Right cardiac atrium (tissue), 5 donors: ENCODE measurements around the gene KPNA4. TPM values are rescaled to one million over a fixed set of nuclear protein-coding genes. Genes with fewer than 3 reads are reported as not detected.

Experiments
- ATAC-seq, 2 donors: fragments of 200-7000 bp; cut with Tn5 transposase; one replicate each; pipeline versions ENCODE4 v1.8.0 to v1.9.1; 2020; ENCODE audit warnings: moderate library complexity in 2 of 2, mild to moderate bottlenecking in 1 of 2
- DNase-seq, 3 donors: peaks; one replicate each; pipeline ENCODE4 v3.0.0-alpha.2; 2020
- H3K27ac ChIP-seq: one replicate; pipeline ENCODE4 v1.5.1; 2013; ENCODE audit warnings: mild to moderate bottlenecking, low read length, control low read depth, moderate library complexity
- H3K27me3 ChIP-seq: one replicate; pipeline ENCODE4 v1.6.1; 2013; ENCODE audit not compliant: control insufficient read depth, insufficient read depth
- H3K4me1 ChIP-seq: one replicate; pipeline ENCODE4 v1.6.1; 2013; ENCODE audit warnings: low read length; ENCODE audit not compliant: control insufficient read depth, insufficient read depth
- H3K4me3 ChIP-seq: one replicate; pipeline ENCODE4 v1.5.1; 2013; ENCODE audit warnings: low read length, control low read depth
- H3K9me3 ChIP-seq: one replicate; pipeline ENCODE4 v1.6.1; 2013; ENCODE audit warnings: low read length; ENCODE audit not compliant: control insufficient read depth
- WGBS: extraction: QIAGEN DNeasy Blood & Tissue Kit; methylation state at CpG from one replicate; pipeline ENCODE4 v1.1.7; 2013; 5-methylcytosine and 5-hydroxymethylcytosine counted together
- intact Hi-C, 4 donors: fragments of 100-400 bp; cut with DNase I; formaldehyde crosslinking; loops; one replicate each; pipeline versions ENCODE4 v1.11.0 to v1.14.0; 2022 to 2023
- polyA plus RNA-seq: library from polyadenylated mRNA; stranded (reverse); fragments of 200-250 nt; gene quantifications from one replicate; pipeline ENCODE4 v1.2.3, GENCODE V29; 2013
- total RNA-seq, 4 donors: library from RNA; stranded (reverse); fragmentation: NEBNext Ultra II Directional; extraction: Animal tissue kit (Norgen Biotek cat#: 25700); gene quantifications; one replicate each; pipeline ENCODE4 v1.2.1, GENCODE V29; 2021
- donor health status: healthy with polysubstance abuse.
- donor health status: DM: no; HTN: yes; CAD: no.
- donor health status: DM: no; HTN: no; CAD: no.
- donor health status: DM: no; HTN: yes; CAD: no; lungs with severe emphysema.
- donor health status: DM: yes; HTN: yes; CAD: no.

Gene KPNA4
- total and polyA plus RNA-seq, 5 donors: 27.9 to 132 (median 101) TPM

DNA sequence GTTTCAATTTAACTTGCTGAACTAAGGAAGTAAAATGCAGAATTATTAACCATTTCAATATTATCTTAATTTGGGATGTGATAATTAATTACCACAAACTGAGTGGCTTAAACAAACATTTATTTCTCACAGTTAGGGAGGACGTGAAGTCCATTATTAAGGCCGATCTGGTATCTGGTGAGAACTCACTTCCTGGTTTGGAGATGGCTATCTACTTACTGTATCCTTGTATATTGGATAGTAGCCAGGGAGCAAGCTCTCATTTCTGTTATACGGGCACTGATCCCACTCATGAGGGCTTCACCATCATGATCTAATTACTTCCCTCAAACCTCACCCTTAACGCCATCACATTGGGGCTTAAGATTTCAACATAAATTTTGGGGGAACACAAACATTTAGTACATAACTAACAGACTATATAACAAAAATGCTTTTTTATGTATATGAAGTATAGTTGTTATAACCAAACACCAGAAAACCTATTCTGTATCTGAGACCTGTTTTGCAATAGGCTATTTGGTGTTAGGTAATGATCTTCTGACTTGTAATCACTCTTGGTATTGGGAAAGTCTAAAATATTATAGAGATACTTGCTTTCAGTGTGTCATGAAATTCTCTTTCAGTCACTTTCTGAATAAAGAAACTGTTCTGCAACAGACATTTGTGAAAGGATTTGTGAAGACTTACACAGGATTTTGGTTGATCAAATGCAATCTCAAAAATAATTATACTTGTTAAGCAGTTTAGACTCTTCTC lies 4.7 kb upstream of the KPNA4 start:
- H3K4me3 ChIP-seq: no peak overlapping the region
- H3K4me1 ChIP-seq: no peaks in the 10 kb centered on the region
- H3K27me3 ChIP-seq: no peaks in the 10 kb centered on the region
- 64% methylated on average over 4 of the region's 4 CpGs for WGBS
- no peaks in the 10 kb centered on the region for H3K9me3 ChIP-seq
- no peak for ATAC-seq
- DNase-seq: no peak
- H3K27ac ChIP-seq: no peak overlapping the region
- intact Hi-C loops: no loop called here

DNA sequence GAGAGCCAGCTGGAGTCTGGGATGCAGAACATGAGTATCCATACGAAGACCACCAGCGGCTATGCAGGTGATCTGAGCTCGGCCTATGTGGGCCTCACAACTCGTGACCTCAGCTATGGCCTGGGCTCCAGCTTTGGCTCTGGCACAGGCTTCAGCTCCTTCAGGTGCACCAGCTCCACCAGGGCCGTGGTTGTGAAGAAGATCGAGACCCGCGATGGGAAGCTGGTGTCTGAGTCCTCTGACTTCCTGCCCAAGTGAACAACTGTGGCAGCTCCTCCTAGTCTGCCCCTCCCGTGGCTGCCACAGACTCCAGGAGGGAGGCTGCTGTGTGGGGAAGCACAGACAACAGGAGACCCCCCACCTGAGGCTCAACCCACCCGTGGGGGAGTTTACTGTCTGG lies 3.6 kb upstream of the KPNA4 start:
- intact Hi-C loops: no loop called here
- 94% methylated on average over 10 of the region's 10 CpGs for WGBS

DNA sequence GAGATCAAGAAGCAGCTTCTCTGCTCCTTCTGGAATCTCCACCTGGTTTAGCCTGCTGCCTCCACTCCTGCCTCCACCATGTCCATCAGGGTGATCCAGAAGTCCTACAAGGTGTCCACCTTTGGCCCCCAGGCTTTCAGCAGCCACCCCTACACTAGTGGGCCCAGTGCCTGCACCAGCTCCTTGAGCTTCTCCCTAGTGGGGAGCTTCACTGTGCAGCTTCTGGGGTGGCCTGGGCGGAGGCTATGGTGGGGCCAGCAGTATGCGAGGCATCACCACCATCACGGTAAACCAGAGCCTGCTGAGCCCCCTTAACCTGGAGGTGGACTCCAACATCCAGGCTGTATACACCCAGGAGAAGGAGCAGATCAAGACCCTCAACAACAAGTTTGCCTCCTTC lies 2.4 kb upstream of the KPNA4 start:
- Histone ChIP-seq H3K4me3 (no peak overlapping the region), H3K9me3 (no peaks in the 10 kb centered on the region), H3K4me1 (no peaks in the 10 kb centered on the region), H3K27ac (no peak overlapping the region), H3K27me3 (no peaks in the 10 kb centered on the region)
- intact Hi-C loops: no loop called here
- DNase-seq: peak in 1 of 3 donors; percentile 24
- ATAC-seq: no peak
- WGBS: 98% methylated on average over 3 of the region's 3 CpGs

More for the DNA sequence above, 3.6 kb upstream of the KPNA4 start:
- Histone ChIP-seq H3K4me3 (no peak overlapping the region), H3K27me3 (no peaks in the 10 kb centered on the region), H3K4me1 (no peaks in the 10 kb centered on the region), H3K27ac (no peak overlapping the region), H3K9me3 (no peaks in the 10 kb centered on the region)
- DNase-seq (no peak), ATAC-seq (no peak)

DNA sequence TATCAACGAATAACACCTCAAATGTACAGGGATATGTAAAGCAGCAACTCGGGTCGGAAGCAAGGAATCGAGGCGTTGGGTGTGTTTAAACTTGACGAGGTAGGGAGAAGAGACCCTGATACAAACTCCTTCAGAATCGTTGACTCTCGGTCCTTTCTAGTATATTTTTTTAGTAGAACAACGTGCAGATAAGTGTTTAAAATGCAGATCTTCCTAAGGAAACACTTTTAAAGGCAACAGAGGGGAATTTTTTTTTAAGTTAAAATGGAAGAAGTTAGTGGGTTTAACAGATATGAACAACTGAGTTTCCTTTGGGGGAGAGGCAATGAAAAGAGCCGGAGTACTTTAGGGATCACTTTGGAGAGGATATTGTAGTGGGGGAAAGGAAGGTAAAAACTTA lies 1.1 kb upstream of the KPNA4 start:
- intact Hi-C loops: no loop called here
- DNase-seq (no peak), ATAC-seq (no peak)
- no peaks in the 10 kb centered on the region for H3K4me1 ChIP-seq
- no peaks in the 10 kb centered on the region for H3K9me3 ChIP-seq
- H3K27me3 ChIP-seq: no peaks in the 10 kb centered on the region
- H3K4me3 ChIP-seq: peak overlapping the region; percentile 51
- WGBS: 7% methylated on average over 10 of the region's 10 CpGs
- H3K27ac ChIP-seq: peak overlapping the region; percentile 42

DNA sequence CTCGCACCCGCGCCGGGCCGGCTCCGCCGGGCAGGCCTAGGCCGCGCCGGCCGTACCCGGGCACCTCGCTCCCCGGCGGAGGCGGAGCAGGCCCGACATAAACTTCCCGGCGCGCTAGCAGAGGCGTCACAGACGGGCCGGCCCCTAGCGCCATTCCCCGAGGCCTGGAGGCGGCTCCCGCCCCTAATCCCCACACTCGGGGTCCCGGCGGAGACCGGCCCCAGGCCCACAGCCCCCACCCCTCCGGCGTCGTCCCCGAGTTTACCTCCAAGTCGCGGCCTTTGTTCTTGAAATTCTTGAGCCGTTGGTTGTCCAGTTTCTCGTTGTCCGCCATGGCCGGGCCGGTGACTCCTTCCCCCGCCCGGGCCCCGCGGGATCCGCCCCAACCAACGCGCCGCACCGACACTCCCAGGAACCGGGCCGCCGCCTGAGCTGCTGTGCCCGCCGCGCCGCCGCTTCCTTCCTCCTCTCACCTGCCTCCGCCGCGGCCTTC lies 376 bp downstream of the KPNA4 start:
- H3K9me3 ChIP-seq: no peaks in the 10 kb centered on the region
- H3K27ac ChIP-seq: peak overlapping the region; percentile 93
- peak overlapping the region; percentile 51 for H3K4me3 ChIP-seq
- no peaks in the 10 kb centered on the region for H3K27me3 ChIP-seq
- peak; percentile 81 to 82 for ATAC-seq
- under 1% methylated on average over 62 of the region's 62 CpGs for WGBS
- DNase-seq: peak; percentile 78 to 90 (median 90)
- no peaks in the 10 kb centered on the region for H3K4me1 ChIP-seq
- intact Hi-C loops: no loop called here

DNA sequence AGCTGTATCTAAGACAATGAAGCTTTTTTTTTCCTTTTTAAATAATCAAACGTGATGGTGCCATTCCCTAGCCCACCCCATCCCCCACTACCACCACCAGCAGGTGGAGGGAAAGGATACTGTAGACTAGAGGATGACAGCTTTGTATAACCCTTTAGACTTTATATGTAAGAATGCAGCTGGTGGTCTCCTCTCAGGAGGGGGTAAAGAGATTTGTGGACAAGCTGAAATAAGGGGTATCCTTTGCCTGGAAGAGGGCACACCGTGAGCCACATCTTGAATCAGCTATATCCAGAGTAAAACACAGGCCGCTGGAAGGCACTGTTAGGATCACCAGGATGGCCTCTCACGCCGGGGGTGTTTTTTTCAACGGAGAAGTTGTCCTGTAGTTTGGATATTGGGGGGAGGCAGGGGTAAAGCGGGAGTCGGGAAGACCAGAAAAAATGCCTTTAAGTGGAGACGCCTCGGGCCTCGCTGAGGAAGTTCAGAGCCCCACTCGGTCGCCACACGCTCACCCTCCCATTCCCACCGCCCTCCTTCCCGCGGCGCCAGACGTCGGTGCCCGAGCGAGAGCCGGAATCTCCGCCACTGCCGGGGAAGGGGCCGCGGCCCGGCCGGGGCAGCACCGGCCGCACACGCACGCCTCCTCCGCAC lies 986 bp downstream of the KPNA4 start:
- Histone ChIP-seq H3K9me3 (no peaks in the 10 kb centered on the region), H3K27ac (peak overlapping the region; percentile 93), H3K4me1 (no peaks in the 10 kb centered on the region), H3K4me3 (peak overlapping the region; percentile 51), H3K27me3 (no peaks in the 10 kb centered on the region)
- ATAC-seq (no peak), DNase-seq (peak in 1 of 3 donors; percentile 75)
- intact Hi-C loops: no loop called here
- under 1% methylated on average over 34 of the region's 34 CpGs for WGBS

DNA sequence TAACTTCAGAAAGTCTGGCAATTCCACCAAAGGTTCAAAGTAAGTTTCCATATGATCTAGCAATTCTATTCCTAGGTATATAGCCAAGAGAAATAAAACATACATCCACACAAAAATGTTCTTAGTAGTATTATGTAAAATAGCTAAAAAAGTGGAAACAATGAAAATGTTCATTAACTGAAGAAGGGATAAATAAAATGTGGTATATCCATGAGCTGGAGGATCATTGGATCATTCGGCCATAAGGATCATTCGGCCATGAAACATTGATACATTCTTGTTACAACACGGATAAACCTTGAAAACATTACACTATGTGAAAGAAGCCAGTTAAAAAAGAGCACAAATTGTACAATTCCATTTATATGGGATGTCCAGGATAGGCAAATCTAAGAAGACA lies 2.4 kb downstream of the KPNA4 start:
- intact Hi-C loops: no loop called here
- Histone ChIP-seq H3K27ac (no peak overlapping the region), H3K9me3 (no peaks in the 10 kb centered on the region)

DNA sequence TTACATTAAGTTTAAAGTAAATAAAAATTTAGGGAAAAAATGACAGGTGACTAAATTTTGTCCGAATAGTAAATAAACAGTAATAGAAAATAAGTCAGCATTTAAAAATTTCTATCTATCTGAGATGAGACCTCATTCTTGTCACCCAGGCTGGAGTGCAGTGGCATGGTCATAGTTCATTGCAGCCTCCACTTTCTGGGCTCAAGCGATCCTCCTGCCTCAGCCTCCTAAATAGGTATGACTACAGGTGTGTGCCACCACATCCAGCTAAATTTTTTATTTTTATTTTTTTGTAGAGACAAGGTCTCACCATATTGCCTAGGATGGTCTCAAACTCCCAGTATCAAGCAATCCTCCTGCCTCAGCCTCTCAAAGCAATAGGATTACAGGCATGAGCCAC lies 7.8 kb downstream of the KPNA4 start:
- intact Hi-C loops: no loop called here
- Histone ChIP-seq H3K4me1 (peaks cover 4% of the 10 kb centered on the region), H3K27ac (no peak overlapping the region), H3K4me3 (no peak overlapping the region), H3K9me3 (no peaks in the 10 kb centered on the region), H3K27me3 (no peaks in the 10 kb centered on the region)
- 96% methylated on average over 2 of the region's 2 CpGs for WGBS
- no peak for ATAC-seq
- DNase-seq: no peak

More for the DNA sequence above, 2.4 kb downstream of the KPNA4 start:
- no peaks in the 10 kb centered on the region for H3K27me3 ChIP-seq
- no peak for DNase-seq
- ATAC-seq: no peak
- H3K4me1 ChIP-seq: no peaks in the 10 kb centered on the region
- 90% methylated on average over 3 of the region's 3 CpGs for WGBS
- no peak overlapping the region for H3K4me3 ChIP-seq

DNA sequence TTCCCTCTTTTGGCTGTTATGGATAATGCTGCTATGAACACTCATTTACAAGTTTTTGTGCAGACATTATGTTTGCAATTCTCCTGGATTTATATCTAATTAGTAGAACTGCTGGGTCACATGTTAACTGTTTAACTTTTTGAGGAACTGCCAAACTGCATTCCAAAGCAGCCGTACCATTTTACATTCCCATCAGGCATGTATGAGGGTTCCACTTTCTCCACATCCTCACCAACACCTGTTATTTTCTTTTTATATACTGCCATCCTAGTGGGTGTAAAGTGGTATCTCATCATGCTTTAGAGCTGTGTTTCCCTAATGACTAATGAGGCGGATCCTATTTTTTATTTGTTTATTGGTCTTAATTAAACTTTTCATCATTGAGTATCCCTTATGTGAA lies 9.2 kb downstream of the KPNA4 start:
- Histone ChIP-seq H3K27me3 (no peaks in the 10 kb centered on the region), H3K4me1 (peaks cover 4% of the 10 kb centered on the region), H3K9me3 (no peaks in the 10 kb centered on the region), H3K4me3 (no peak overlapping the region), H3K27ac (no peak overlapping the region)
- WGBS: 78% methylated on average over 2 of the region's 2 CpGs
- ATAC-seq (no peak), DNase-seq (no peak)
- intact Hi-C loops: no loop called here

DNA sequence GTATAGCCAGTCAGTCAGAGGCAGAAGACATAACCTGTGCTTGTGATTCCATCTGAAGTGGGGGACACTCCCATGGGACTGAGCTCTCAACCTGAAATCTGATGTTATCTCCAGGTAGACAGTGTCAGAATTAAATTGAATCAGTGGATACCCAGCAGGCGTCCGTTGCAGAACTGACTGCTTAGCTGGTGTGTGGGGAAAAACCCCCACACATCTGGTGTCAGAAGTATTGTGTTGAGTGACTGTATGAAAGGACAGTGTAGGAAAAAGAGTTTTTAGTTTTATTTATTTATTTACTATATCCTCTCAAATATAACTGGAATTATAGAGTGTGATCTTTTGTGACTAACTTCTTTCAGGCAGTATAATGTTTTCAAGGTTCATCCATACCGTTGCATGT lies 10.4 kb downstream of the KPNA4 start:
- no peaks in the 10 kb centered on the region for H3K9me3 ChIP-seq
- intact Hi-C loops: no loop called here
- H3K4me3 ChIP-seq: no peak overlapping the region
- H3K27ac ChIP-seq: no peak overlapping the region
- DNase-seq (no peak), ATAC-seq (no peak)
- no peaks in the 10 kb centered on the region for H3K27me3 ChIP-seq
- WGBS: 92% methylated on average over 3 of the region's 3 CpGs
- peaks cover 5% of the 10 kb centered on the region for H3K4me1 ChIP-seq

DNA sequence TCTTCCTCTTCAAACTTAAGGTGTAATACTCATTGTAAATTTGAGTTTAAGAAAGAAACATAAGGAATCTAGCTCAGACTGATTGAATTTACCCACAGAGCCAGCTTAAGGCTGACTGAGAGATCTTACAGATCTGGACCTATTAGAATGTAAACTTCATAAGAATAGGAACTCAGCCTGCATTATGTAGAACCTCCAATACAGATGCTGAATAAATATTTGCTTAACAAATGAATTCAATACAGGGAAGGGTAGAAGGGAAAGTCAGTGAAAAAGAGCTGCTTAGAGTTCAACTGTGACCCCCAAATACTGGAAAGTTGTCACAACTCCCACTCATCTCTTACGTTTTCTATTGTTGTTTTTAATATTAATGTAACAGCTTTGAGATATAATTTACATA lies 11.5 kb downstream of the KPNA4 start:
- intact Hi-C loops: no loop called here
- WGBS: 46% methylated on average over 1 of the region's 1 CpG
- H3K4me1 ChIP-seq: peaks cover 5% of the 10 kb centered on the region

More for the DNA sequence above, 11.5 kb downstream of the KPNA4 start:
- no peaks in the 10 kb centered on the region for H3K9me3 ChIP-seq
- no peak overlapping the region for H3K4me3 ChIP-seq
- DNase-seq (no peak), ATAC-seq (no peak)
- H3K27me3 ChIP-seq: no peaks in the 10 kb centered on the region
- H3K27ac ChIP-seq: no peak overlapping the region
